Measurements from ENCODE around the gene CGB1.
"Not testable (repeated sequence)": the region's sequence is repeated elsewhere in the genome, so short reads cannot be mapped to it uniquely, and the experiment has no call there.

Gene CGB1

DNA sequence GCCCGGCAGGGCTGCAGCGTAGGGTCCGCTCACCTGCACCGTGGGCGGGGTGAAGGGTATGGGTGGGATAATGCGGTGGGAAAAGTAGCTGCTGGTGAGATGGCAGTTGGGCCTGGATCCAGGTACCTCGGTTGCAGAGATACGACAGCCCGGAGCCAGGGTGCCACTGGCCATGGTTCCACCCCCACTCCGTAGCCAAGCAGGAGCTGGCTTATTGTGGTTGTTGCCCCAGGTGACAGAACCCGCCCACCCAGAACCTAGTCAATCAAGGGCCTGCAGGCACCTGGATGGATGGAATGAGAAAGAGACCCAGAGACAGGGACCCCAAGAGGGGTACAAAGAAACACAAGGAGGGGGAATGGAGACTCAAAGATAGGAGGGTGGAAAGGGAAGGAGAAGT lies 16.4 kb downstream of the CGB1 start:
- Histone ChIP-seq H3K27me3 (no peaks in the 10 kb centered on the region), H3K4me1 (peaks cover 12% of the 10 kb centered on the region), H3K4me3 (ENCODE audit: low read depth, low read length) (no peak overlapping the region), H3K9me3 (no peaks in the 10 kb centered on the region), H3K36me3 (peaks cover 4% of the 10 kb centered on the region)
- no peak for TF ChIP-seq CTCF (IDR thresholded peaks at IDR 0.05; ENCODE audit: low read depth, low read length)
- DNase-seq: no peak

DNA sequence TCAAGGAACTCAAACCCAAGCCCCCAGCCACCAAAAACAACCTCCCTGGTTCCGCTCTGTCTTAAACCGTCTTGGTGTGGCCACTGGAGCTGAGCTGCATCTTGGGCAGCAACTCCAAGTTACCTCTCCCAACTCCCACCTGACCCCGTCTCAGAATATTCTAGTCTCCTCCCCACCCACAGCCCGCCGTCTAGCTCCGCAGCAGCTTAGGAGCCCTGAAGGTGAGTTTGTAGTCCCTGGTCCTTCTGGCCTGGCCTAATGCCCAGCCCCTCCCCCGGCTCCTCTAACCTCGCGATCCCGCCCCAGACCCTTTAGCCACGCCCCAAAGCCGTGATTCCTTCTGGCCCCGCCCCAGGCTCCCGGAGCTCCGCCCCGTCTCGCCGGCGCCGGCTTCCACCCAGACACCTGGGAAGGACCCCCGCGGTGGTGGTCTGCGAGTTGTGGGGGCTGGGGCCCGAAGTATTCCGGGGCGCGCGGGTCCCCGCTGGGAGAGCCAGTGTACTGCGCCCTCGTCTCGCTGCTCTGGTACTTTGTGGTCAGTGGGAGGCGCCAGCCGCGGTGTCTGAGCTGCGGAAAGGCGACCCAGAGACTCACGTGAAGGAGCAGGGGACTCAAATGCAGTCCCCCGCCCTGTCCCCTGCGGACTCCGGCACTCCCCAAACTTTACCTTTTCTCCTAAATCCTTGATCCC lies 17.3 kb downstream of the CGB1 start:
- Histone ChIP-seq H3K4me3 (ENCODE audit: low read depth, low read length) (peak overlapping the region; percentile 62), H3K9me3 (no peaks in the 10 kb centered on the region), H3K36me3 (peaks cover 13% of the 10 kb centered on the region), H3K4me1 (peaks cover 12% of the 10 kb centered on the region), H3K27me3 (no peaks in the 10 kb centered on the region)
- TF ChIP-seq CTCF (IDR thresholded peaks at IDR 0.05; ENCODE audit: low read depth, low read length): peak; percentile 37
- DNase-seq: peak; percentile 88

GRCh38 chr19:49018388-49019241 lies 18.1 kb downstream of the CGB1 start:
- not testable (repeated sequence) for DNase-seq, H3K27me3 ChIP-seq, H3K9me3 ChIP-seq
- peaks cover 17% of the 10 kb centered on the region for H3K36me3 ChIP-seq
- peak overlapping the region; percentile 62 for H3K4me3 ChIP-seq (ENCODE audit: low read depth, low read length)
- H3K4me1 ChIP-seq: peaks cover 12% of the 10 kb centered on the region

GRCh38 chr19:49017666-49018351 lies 18.9 kb downstream of the CGB1 start:
- peaks cover 12% of the 10 kb centered on the region for H3K4me1 ChIP-seq
- H3K27me3 ChIP-seq: no peaks in the 10 kb centered on the region
- no peaks in the 10 kb centered on the region for H3K9me3 ChIP-seq
- TF ChIP-seq CTCF (IDR thresholded peaks at IDR 0.05; ENCODE audit: low read depth, low read length): peak; percentile 45
- H3K4me3 ChIP-seq (ENCODE audit: low read depth, low read length): peak overlapping the region; percentile 62
- H3K36me3 ChIP-seq: peaks cover 17% of the 10 kb centered on the region
- DNase-seq: peak; percentile 83

- Histone ChIP-seq H3K9me3 (no peaks in the 10 kb centered on the region), H3K4me1 (peaks cover 12% of the 10 kb centered on the region), H3K4me3 (ENCODE audit: low read depth, low read length) (peak within 1 kb of the TSS; percentile 62), H3K27me3 (no peaks in the 10 kb centered on the region), H3K36me3 (peaks cover 21% of the 10 kb centered on the region)
- no peak for DNase-seq
- TF ChIP-seq CTCF (IDR thresholded peaks at IDR 0.05; ENCODE audit: low read depth, low read length): no peak
Observed at GRCh38 chr19:49017041-49017665, 19.5 kb downstream of the CGB1 start, which contains the start of gene LHB. LHB (minus strand) TSS chr19:49017091; CDS start chr19:49017081, 10 bp downstream.
